ENCODE measurements around the gene ABCC1. TPM values are rescaled to one million over a fixed set of nuclear protein-coding genes. Genes with fewer than 3 reads are reported as not detected.

ABCC1 gene
- total RNA-seq, 1 experiment from 2014 or later: 56.4 TPM

DNA sequence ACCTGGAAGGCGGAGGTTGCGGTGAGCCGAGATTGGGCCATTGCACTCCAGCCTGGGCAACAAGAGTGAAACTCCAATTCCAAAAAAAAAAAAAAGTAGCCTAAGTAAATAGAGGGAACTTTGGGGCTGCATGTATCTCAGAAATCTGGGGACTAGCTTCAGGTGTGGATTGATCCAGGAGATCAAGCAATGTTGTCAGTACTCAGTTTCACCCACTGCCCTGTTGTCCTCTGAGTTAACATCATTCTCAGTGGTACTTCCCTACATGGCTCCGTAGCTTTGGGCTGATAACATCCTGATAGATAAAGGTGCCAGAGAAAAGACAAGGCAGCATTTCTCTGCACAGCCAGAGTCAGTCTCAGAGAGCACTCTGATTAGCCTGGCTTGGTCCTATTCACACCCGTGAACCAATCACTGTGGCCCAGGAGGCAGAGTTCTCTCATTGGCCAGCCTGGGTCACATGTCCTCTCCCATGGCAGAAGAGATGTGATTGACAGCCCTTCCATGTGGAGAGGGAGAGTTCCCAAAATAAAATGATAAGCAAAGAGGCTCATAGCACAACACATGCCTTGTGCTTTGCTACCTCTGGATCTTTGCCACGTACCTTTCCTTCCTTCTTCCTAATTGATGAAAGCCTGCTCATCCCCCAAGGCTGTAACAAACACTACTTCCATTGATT is 99.6 kb downstream of the ABCC1 start:
- no peak overlapping the region for H3K18ac ChIP-seq (ENCODE audit: insufficient read length, low read depth, low read length)
- no peak overlapping the region for H3K27ac ChIP-seq (ENCODE audit: insufficient read length, low read depth, low read length)
- no peaks in the 10 kb centered on the region for H4K20me1 ChIP-seq (ENCODE audit: control insufficient read depth, insufficient read depth, insufficient read length)
- no peak overlapping the region for H2BK120ac ChIP-seq (ENCODE audit: low read depth, low read length, poor library complexity, severe bottlenecking)
- no peak overlapping the region for H3K23ac ChIP-seq (ENCODE audit: insufficient read length, low read depth, low read length)
- Mint-ChIP-seq H3K36me3 (ENCODE audit: insufficient read depth in 1 of 3, low read depth in 3 of 3) (peaks cover 34 to 83% (median 81%) of the 10 kb centered on the region in 3 experiments; a peak in 6 of 7 replicates), H3K9me3 (no peaks in the 10 kb centered on the region), H3K27ac (no peak overlapping the region), H3K4me3 (no peak overlapping the region), H3K27me3 (ENCODE audit: low read depth) (no peaks in the 10 kb centered on the region), H3K4me1 (no peaks in the 10 kb centered on the region)
- H3K56ac ChIP-seq (ENCODE audit: insufficient read length, low read depth, low read length): no peak overlapping the region
- TF ChIP-seq, protein P1, sequence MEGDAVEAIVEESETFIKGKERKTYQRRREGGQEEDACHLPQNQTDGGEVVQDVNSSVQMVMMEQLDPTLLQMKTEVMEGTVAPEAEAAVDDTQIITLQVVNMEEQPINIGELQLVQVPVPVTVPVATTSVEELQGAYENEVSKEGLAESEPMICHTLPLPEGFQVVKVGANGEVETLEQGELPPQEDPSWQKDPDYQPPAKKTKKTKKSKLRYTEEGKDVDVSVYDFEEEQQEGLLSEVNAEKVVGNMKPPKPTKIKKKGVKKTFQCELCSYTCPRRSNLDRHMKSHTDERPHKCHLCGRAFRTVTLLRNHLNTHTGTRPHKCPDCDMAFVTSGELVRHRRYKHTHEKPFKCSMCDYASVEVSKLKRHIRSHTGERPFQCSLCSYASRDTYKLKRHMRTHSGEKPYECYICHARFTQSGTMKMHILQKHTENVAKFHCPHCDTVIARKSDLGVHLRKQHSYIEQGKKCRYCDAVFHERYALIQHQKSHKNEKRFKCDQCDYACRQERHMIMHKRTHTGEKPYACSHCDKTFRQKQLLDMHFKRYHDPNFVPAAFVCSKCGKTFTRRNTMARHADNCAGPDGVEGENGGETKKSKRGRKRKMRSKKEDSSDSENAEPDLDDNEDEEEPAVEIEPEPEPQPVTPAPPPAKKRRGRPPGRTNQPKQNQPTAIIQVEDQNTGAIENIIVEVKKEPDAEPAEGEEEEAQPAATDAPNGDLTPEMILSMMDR (conservative IDR thresholded peaks at IDR 0.05): no peak
- no peak for DNase-seq
- no peak overlapping the region for H2AK5ac ChIP-seq (ENCODE audit: insufficient read length, low read length)
- no peaks in the 10 kb centered on the region for H3K79me2 ChIP-seq (ENCODE audit: insufficient read depth, low read length)
- H3K4ac ChIP-seq (ENCODE audit: low read depth, low read length): no peak overlapping the region
- H3K23me2 ChIP-seq (ENCODE audit: insufficient read length, low read depth, low read length, poor library complexity, severe bottlenecking): no peaks in the 10 kb centered on the region
- no peaks in the 10 kb centered on the region for H3K79me1 ChIP-seq (ENCODE audit: insufficient read depth, low read depth, low read length, poor library complexity, severe bottlenecking)
- WGBS (ENCODE audit: extremely low coverage, insufficient read length, low lambda C conversion rate): no CpG with 5 or more reads among the region's 6 CpGs
- no peak overlapping the region for H2BK20ac ChIP-seq (ENCODE audit: low read depth, low read length, poor library complexity, severe bottlenecking)
- no peaks in the 10 kb centered on the region for H3K9me3 ChIP-seq (ENCODE audit: control insufficient read depth, low read depth, low read length)
- no peak overlapping the region for H2AFZ ChIP-seq (ENCODE audit: low read length)
- H3K14ac ChIP-seq (ENCODE audit: insufficient read depth, low read length): no peak overlapping the region
- H3K27me3 ChIP-seq (ENCODE audit: insufficient read depth, low read length): no peaks in the 10 kb centered on the region
- H2BK12ac ChIP-seq (ENCODE audit: insufficient read length, low read depth, low read length): no peak overlapping the region
- H3K9ac ChIP-seq (ENCODE audit: extremely low read depth, insufficient read length, low read length): no peak overlapping the region
- H2BK15ac ChIP-seq (ENCODE audit: low read depth, low read length): no peak overlapping the region
- no peak overlapping the region for H3T11ph ChIP-seq (ENCODE audit: low read length)
- no peak overlapping the region for H3K4me2 ChIP-seq (ENCODE audit: insufficient read depth, insufficient read length, low read length)
- no peaks in the 10 kb centered on the region for H3K4me1 ChIP-seq (ENCODE audit: insufficient read depth, low read length)
- no peak overlapping the region for H4K91ac ChIP-seq (ENCODE audit: insufficient read length, low read depth, low read length)
- H4K5ac ChIP-seq (ENCODE audit: insufficient read length, low read depth, low read length): no peak overlapping the region
- H4K8ac ChIP-seq (replicated peaks; ENCODE audit: insufficient read length, low read depth, low read length): no peak overlapping the region
- H2BK5ac ChIP-seq (ENCODE audit: insufficient read length, low read length): no peak overlapping the region
